Inferior parietal cortex (tissue), 1 donor: Measurements from ENCODE around the gene MBOAT7.

ENCODE experiments used
- DNase-seq: peaks from one replicate; pipeline ENCODE4 v3.0.0-alpha.2; 2016; ENCODE audit errors: extremely low spot score

Gene MBOAT7

GRCh38 chr19:54141356-54141755 lies 48.0 kb downstream of the MBOAT7 start:
- DNase-seq, result no peak

GRCh38 chr19:54138489-54139256 lies 50.7 kb downstream of the MBOAT7 start:
- DNase-seq, result no peak

- no peak for DNase-seq
These were observed 51.5 kb downstream of the MBOAT7 start, which contains the start of gene CNOT3 for GRCh38 chr19:54137699-54138488. TSS of gene CNOT3 (plus strand) at chr19:54137762. CDS start at chr19:54142979, 5,217 bp downstream.

- DNase-seq, result peak; percentile 99
These were observed 52.3 kb downstream of the MBOAT7 start for GRCh38 chr19:54136864-54137698.

GRCh38 chr19:54136086-54136863 lies 53.1 kb downstream of the MBOAT7 start:
- no peak for DNase-seq

GRCh38 chr19:54133957-54134590 lies 55.3 kb downstream of the MBOAT7 start:
- no peak for DNase-seq

GRCh38 chr19:54133312-54133956 lies 55.9 kb downstream of the MBOAT7 start:
- no peak for DNase-seq

- no peak for DNase-seq
These were observed 59.8 kb downstream of the MBOAT7 start for GRCh38 chr19:54129617-54129996.

- DNase-seq, result no peak
These were observed 60.4 kb downstream of the MBOAT7 start for GRCh38 chr19:54128796-54129616.

- DNase-seq, result no peak
These were observed 61.0 kb downstream of the MBOAT7 start for GRCh38 chr19:54128441-54128725.

GRCh38 chr19:54127688-54128440 lies 61.5 kb downstream of the MBOAT7 start:
- no peak for DNase-seq

- no peak for DNase-seq
These were observed 63.7 kb downstream of the MBOAT7 start for GRCh38 chr19:54125713-54126112.

GRCh38 chr19:54124393-54124792 lies 65.0 kb downstream of the MBOAT7 start:
- no peak for DNase-seq

- no peak for DNase-seq
These were observed 65.7 kb downstream of the MBOAT7 start for GRCh38 chr19:54123682-54124081.
